ENCODE measurements around the gene ELF5.

ELF5 gene

GRCh38 chr11:34476849-34477248 is 36.7 kb downstream of the ELF5 start:
- no peak for TF ChIP-seq REST (IDR thresholded peaks at IDR 0.05; ENCODE audit: insufficient read depth in 1 of 2, low read depth in 2 of 2, low read length in 2 of 2)
- no peak for TF ChIP-seq FOXP2 (optimal IDR thresholded peaks at IDR 0.05; ENCODE audit: borderline replicate concordance, extremely low read depth, extremely low read length, insufficient read depth)
- TF ChIP-seq TAF1 (IDR thresholded peaks at IDR 0.05; ENCODE audit: borderline replicate concordance, insufficient read depth, low read length) = no peak
- no peak for TF ChIP-seq POLR2AphosphoS5 (IDR thresholded peaks at IDR 0.05; ENCODE audit: low read depth, low read length)
- no peak for TF ChIP-seq SIN3A (IDR thresholded peaks at IDR 0.05; ENCODE audit: borderline replicate concordance, insufficient read depth, low read length)

- TF ChIP-seq POLR2AphosphoS5 (IDR thresholded peaks at IDR 0.05; ENCODE audit: low read depth, low read length) (no peak), REST (IDR thresholded peaks at IDR 0.05; ENCODE audit: insufficient read depth in 1 of 2, low read depth in 2 of 2, low read length in 2 of 2) (no peak), TAF1 (IDR thresholded peaks at IDR 0.05; ENCODE audit: borderline replicate concordance, insufficient read depth, low read length) (no peak), FOXP2 (optimal IDR thresholded peaks at IDR 0.05; ENCODE audit: borderline replicate concordance, extremely low read depth, extremely low read length, insufficient read depth) (no peak)
Observed at GRCh38 chr11:34475656-34476055, 37.9 kb downstream of the ELF5 start.

GRCh38 chr11:34473603-34474169 is 39.9 kb downstream of the ELF5 start:
- TF ChIP-seq SIN3A (IDR thresholded peaks at IDR 0.05; ENCODE audit: borderline replicate concordance, insufficient read depth, low read length) = no peak
- no peak for TF ChIP-seq REST (IDR thresholded peaks at IDR 0.05; ENCODE audit: insufficient read depth in 1 of 2, low read depth in 2 of 2, low read length in 2 of 2)
- no peak for TF ChIP-seq FOXP2 (optimal IDR thresholded peaks at IDR 0.05; ENCODE audit: borderline replicate concordance, extremely low read depth, extremely low read length, insufficient read depth)
- no peak for TF ChIP-seq TAF1 (IDR thresholded peaks at IDR 0.05; ENCODE audit: borderline replicate concordance, insufficient read depth, low read length)
- no peak for TF ChIP-seq POLR2AphosphoS5 (IDR thresholded peaks at IDR 0.05; ENCODE audit: low read depth, low read length)

- no peak for TF ChIP-seq TAF1 (IDR thresholded peaks at IDR 0.05; ENCODE audit: borderline replicate concordance, insufficient read depth, low read length)
- TF ChIP-seq REST (IDR thresholded peaks at IDR 0.05; ENCODE audit: insufficient read depth in 1 of 2, low read depth in 2 of 2, low read length in 2 of 2) = no peak
- TF ChIP-seq SIN3A (IDR thresholded peaks at IDR 0.05; ENCODE audit: borderline replicate concordance, insufficient read depth, low read length) = no peak
- TF ChIP-seq POLR2AphosphoS5 (IDR thresholded peaks at IDR 0.05; ENCODE audit: low read depth, low read length) = no peak
- TF ChIP-seq FOXP2 (optimal IDR thresholded peaks at IDR 0.05; ENCODE audit: borderline replicate concordance, extremely low read depth, extremely low read length, insufficient read depth) = no peak
Observed at GRCh38 chr11:34468209-34468841, 45.3 kb downstream of the ELF5 start.

All from PFSK-1 (cell line).